HepG2 (cell line): ENCODE results near the gene SLC39A1. TPM values are rescaled to one million over a fixed set of nuclear protein-coding genes. Genes with fewer than 3 reads are reported as not detected.

Source experiments
- BCLAF1 ChIP-seq: fragments of 450-650 bp; IDR thresholded peaks from 2 replicates; pipeline ENCODE4 v1.6.1; 2017; ENCODE audit warnings: mild to moderate bottlenecking
- GATAD1 ChIP-seq: IDR thresholded peaks from 2 replicates; pipeline ENCODE4 v1.6.1; 2016; ENCODE audit warnings: missing genetic modification reagents, missing compliant biosample characterization
- GMEB2 ChIP-seq: IDR thresholded peaks from 2 replicates; pipeline ENCODE4 v1.6.1; 2016; ENCODE audit warnings: missing biosample characterization, missing genetic modification reagents, low read depth
- IRF1 ChIP-seq: sonication (generic); formaldehyde crosslinking; IDR thresholded peaks from 2 replicates; pipeline ENCODE4 v1.4.0; 2020; ENCODE audit warnings: low read depth, mild to moderate bottlenecking, missing genetic modification reagents
- NFAT5 ChIP-seq: sonication (generic); formaldehyde crosslinking; IDR thresholded peaks from 2 replicates; pipeline ENCODE4 v1.4.0; 2020; ENCODE audit warnings: missing genetic modification reagents
- REST ChIP-seq, 2 experiments: IDR thresholded peaks; 2 replicates each; pipeline ENCODE4 v1.6.1; 2011 to 2012; ENCODE audit warnings: low read length in 2 of 2, borderline replicate concordance in 1 of 2, low read depth in 1 of 2, mild to moderate bottlenecking in 1 of 2, moderate library complexity in 1 of 2
- SOX5 ChIP-seq: IDR thresholded peaks from 2 replicates; pipeline ENCODE4 v1.6.1; 2016; ENCODE audit warnings: borderline replicate concordance
- TFAP4 ChIP-seq: sonication (generic); IDR thresholded peaks from 2 replicates; pipeline ENCODE4 v1.6.1; 2016; ENCODE audit warnings: low read depth, borderline replicate concordance
- ZFY ChIP-seq: sonication (generic); formaldehyde crosslinking; IDR thresholded peaks from 2 replicates; pipeline ENCODE4 v1.4.0; 2020; ENCODE audit warnings: missing genetic modification reagents
- ZNF577 ChIP-seq: sonication (generic); formaldehyde crosslinking; IDR thresholded peaks from 2 replicates; pipeline ENCODE4 v1.4.0; 2020; ENCODE audit warnings: mild to moderate bottlenecking, low read depth, missing genetic modification reagents, borderline replicate concordance
- polyA plus RNA-seq, 8 experiments: library from polyadenylated mRNA; depleted of rRNA in 3 of 8; stranded (reverse) in 7 of 8; unstranded in 1 of 8; fragments of >200 nt; fragmentation: Illumina TruSeq in 4 of 8; extraction: Trizol in 4 of 8; gene quantifications; 2 replicates each; pipeline versions ENCODE4 v1.2.1 to v1.2.3, GENCODE V29; 2011 to 2016; ENCODE audit warnings: low read depth in 4 of 8, missing spikeins in 1 of 8, mixed read lengths in 1 of 8; ENCODE audit not compliant: insufficient read depth in 1 of 8
- total RNA-seq, 5 experiments: library from RNA; depleted of rRNA; stranded (reverse); fragments of >200 nt; fragmentation: Illumina TruSeq; extraction: Trizol; gene quantifications; 2 replicates each; pipeline ENCODE4 v1.2.3, GENCODE V29; 2016; ENCODE audit warnings: low read depth in 1 of 5

The SLC39A1 gene
- total and polyA plus RNA-seq, 2 of the 13 experiments (the other 11 are each of a cell fraction or from before 2014, with no cell fraction given) = 71.2 to 78.4 TPM

- no peak for TF ChIP-seq BCLAF1
- no peak for TF ChIP-seq SOX5 (CRISPR knock-in tag)
- TF ChIP-seq IRF1 = no peak
- TF ChIP-seq NFAT5 (CRISPR knock-in tag) = no peak
- peak; percentile 64; the same call in 1 of the 2 replicates for TF ChIP-seq ZNF577 (CRISPR knock-in tag)
- peak; percentile 95 for TF ChIP-seq ZFY (CRISPR knock-in tag)
- no peak for TF ChIP-seq TFAP4
- peak; percentile 47; the same call in 1 of the 2 replicates for TF ChIP-seq GMEB2 (CRISPR knock-in tag)
- TF ChIP-seq GATAD1 (CRISPR knock-in tag) = peak; percentile 83
- TF ChIP-seq REST (IDR thresholded peaks at IDR 0.05; ENCODE audit: borderline replicate concordance in 1 of 2, low read depth in 1 of 2, low read length in 2 of 2) = no peak; a peak in 1 of 4 replicates
Observed at GRCh38 chr1:153977250-153978240, 14.2 kb upstream of the SLC39A1 start, which contains the start of gene JTB (continued).
